H1 (cell line): ENCODE measurements around the gene ZFAND6. TPM values are rescaled to one million over a fixed set of nuclear protein-coding genes. Genes with fewer than 3 reads are reported as not detected.

Experiments used
- CHD7 ChIP-seq: fragments of 300-600 bp; sonication (generic); IDR thresholded peaks from 2 replicates; pipeline ENCODE4 v1.7.1; 2012; ENCODE audit warnings: low read length, moderate library complexity, mild to moderate bottlenecking, inconsistent platforms; ENCODE audit not compliant: insufficient replicate concordance
- polyA plus RNA-seq, 7 experiments: library from polyadenylated mRNA; depleted of rRNA in 3 of 7; stranded (reverse) in 5 of 7; unstranded in 2 of 7; fragments of >200 nt in 5 of 7; fragments of 200-250 nt in 2 of 7; gene quantifications; 1 replicate in 5 of 7; 2 replicates in 1 of 7; 4 replicates in 1 of 7; pipeline versions ENCODE4 v1.2.1 to v1.2.3, GENCODE V29; 2011 to 2013; ENCODE audit warnings: missing spikeins in 2 of 7, mixed read lengths in 2 of 7
- total RNA-seq: library from RNA; stranded (reverse); fragmentation: NEBNext Ultra II Directional; extraction: Animal tissue kit (Norgen Biotek cat#: 25700); gene quantifications from 2 replicates; pipeline ENCODE4 v1.2.1, GENCODE V29; 2021

ZFAND6 gene
- total and polyA plus RNA-seq, 2 of the 8 experiments (the other 6 are each of a cell fraction or from before 2014, with no cell fraction given): 136 to 237 TPM

- TF ChIP-seq CHD7: no peak
These were observed 16.9 kb upstream of the ZFAND6 start (continued) for GRCh38 chr15:80042568-80042967.
